Panc1 (cell line): ENCODE results near the gene B3GAT3. TPM values are rescaled to one million over a fixed set of nuclear protein-coding genes. Genes with fewer than 3 reads are reported as not detected.

Experiments used
- ATAC-seq: fragments of 200-7000 bp; cut with Tn5 transposase; 2 replicates; pipeline ENCODE4 v1.9.1; 2020; ENCODE audit warnings: mild to moderate bottlenecking, moderate library complexity
- Bru-seq: library from RNA; stranded (reverse); fragments of 400-500 nt; gene quantifications from one replicate; lab custom pipeline; 2021; lab: Mats Ljungman, UMichigan
- BruChase-seq, 2 experiments: library from RNA; stranded (reverse); fragments of 400-500 nt; gene quantifications; one replicate each; lab custom pipeline; 2021; lab: Mats Ljungman, UMichigan
- BruUV-seq: library from RNA; stranded (reverse); fragments of 400-500 nt; replicated peaks from 2 replicates; lab custom pipeline; 2021; lab: Mats Ljungman, UMichigan
- CTCF ChIA-PET: fragments of 300-600 bp; sonication (Branson Sonifier 250); formaldehyde crosslinking; loops from one replicate; lab custom pipeline; 2022; ENCODE audit warnings: antibody characterized with exemption; lab: Charles Lee
- POLR2A ChIA-PET: fragments of 300-600 bp; sonication (Branson Sonifier 250); formaldehyde crosslinking; loops from one replicate; lab custom pipeline; 2022; ENCODE audit warnings: antibody characterized with exemption; lab: Charles Lee
- DNase-seq: peaks from one replicate; pipeline ENCODE4 v3.0.0-alpha.2; 2010; ENCODE audit warnings: low read depth, low spot score
- H3K27ac ChIP-seq: 2 replicates; pipeline ENCODE4 v1.5.1; 2011; ENCODE audit warnings: mild to moderate bottlenecking, low read length, inconsistent platforms
- H3K27me3 ChIP-seq: fragments of 200-500 bp; sonication (Bioruptor generic); 2 replicates; pipeline ENCODE4 v1.6.0; 2014; ENCODE audit warnings: low read length, inconsistent platforms; ENCODE audit not compliant: control insufficient read depth, insufficient read depth
- H3K36me3 ChIP-seq: fragments of 200-500 bp; sonication (Bioruptor generic); 2 replicates; pipeline ENCODE4 v1.5.1; 2014; ENCODE audit warnings: inconsistent platforms, mild to moderate bottlenecking, low read length, moderate library complexity; ENCODE audit not compliant: control insufficient read depth, insufficient read depth
- H3K4me1 ChIP-seq: 2 replicates; pipeline ENCODE4 v1.5.1; 2011; ENCODE audit warnings: inconsistent platforms, mild to moderate bottlenecking, low read length, moderate library complexity; ENCODE audit not compliant: control insufficient read depth, insufficient read depth
- H3K4me3 ChIP-seq, 2 experiments: 2 replicates each; pipeline ENCODE4 v1.5.1; 2011 to 2012; ENCODE audit warnings: low read depth in 2 of 2, low read length in 2 of 2, mild to moderate bottlenecking in 2 of 2, inconsistent platforms in 1 of 2, moderate library complexity in 1 of 2
- H3K9me3 ChIP-seq: fragments of 200-500 bp; sonication (Bioruptor generic); 2 replicates; pipeline ENCODE4 v1.5.1; 2014; ENCODE audit warnings: low read depth, mild to moderate bottlenecking, inconsistent platforms, low read length, moderate library complexity; ENCODE audit not compliant: control insufficient read depth, insufficient read depth
- POLR2AphosphoS5 ChIP-seq: IDR thresholded peaks from 2 replicates; pipeline ENCODE4 v1.6.1; 2012; ENCODE audit warnings: mild to moderate bottlenecking, low read depth, low read length, moderate library complexity
- SIN3A ChIP-seq: IDR thresholded peaks from 2 replicates; pipeline ENCODE4 v1.6.1; 2012; ENCODE audit warnings: low read depth, mild to moderate bottlenecking, low read length, moderate library complexity, borderline replicate concordance; ENCODE audit not compliant: insufficient read depth
- TCF7L2 ChIP-seq: IDR thresholded peaks from 2 replicates; pipeline ENCODE4 v1.6.1; 2011; ENCODE audit warnings: mild to moderate bottlenecking, low read depth, low read length, inconsistent platforms
- in situ Hi-C: cut with HindIII; loops from 2 replicates; pipeline ENCODE4 v1.10.0; 2016; ENCODE audit warnings: low sequenced_read_pairs, low pct_unique_long_range_greater_than_20kb
- intact Hi-C: fragments of 100-400 bp; cut with micrococcal nuclease; formaldehyde crosslinking; loops from one replicate; pipeline ENCODE4 v1.10.0; 2022; ENCODE audit not compliant: unreplicated experiment
- long read RNA-seq: library from polyadenylated mRNA; unstranded; transcript quantifications from one replicate; pipeline ENCODE4 v2.0.0, GENCODE V29; 2021; ENCODE audit not compliant: unreplicated experiment
- polyA plus RNA-seq: library from polyadenylated mRNA; unstranded; fragments of >200 nt; gene quantifications from one replicate; pipeline ENCODE4 v1.2.1, GENCODE V29; 2012; ENCODE audit warnings: missing spikeins; ENCODE audit not compliant: insufficient read length
- total RNA-seq: library from RNA; stranded (reverse); gene quantifications from one replicate; pipeline ENCODE4 v1.2.1, GENCODE V29; 2021; ENCODE audit not compliant: unreplicated experiment
- TF ChIP-seq, protein P1 (sequence below): fragments of 450-650 bp; IDR thresholded peaks from 2 replicates; pipeline ENCODE4 v1.5.1; 2017; ENCODE audit warnings: mild to moderate bottlenecking
- TF ChIP-seq, protein P2 (sequence below), 2 experiments: IDR thresholded peaks; 2 replicates each; pipeline ENCODE4 v1.6.1; 2011 to 2012; ENCODE audit warnings: low read depth in 2 of 2, control low read depth in 1 of 2, low read length in 1 of 2, mild to moderate bottlenecking in 1 of 2, moderate library complexity in 1 of 2; ENCODE audit not compliant: insufficient read depth in 1 of 2

B3GAT3 gene
- 68.2 TPM for total RNA-seq
- polyA plus RNA-seq, result 82.8 TPM
- Bru-seq, nascent RNA, result percentile 78 among the genes with signal in this experiment
- BruChase-seq, experiment 1, labeled RNA remaining after a 2-hour chase, result percentile 86 among the genes with signal in this experiment
- BruChase-seq, experiment 2, labeled RNA remaining after a 6-hour chase, result percentile 89 among the genes with signal in this experiment
- long read RNA-seq, transcript B3GAT3-205 (5 exons, 1,120 nt), result minor isoform, 10 of 118 reads
- long read RNA-seq, transcript B3GAT3-201 (5 exons, 1,641 nt), result major isoform, 51 of 118 reads
- long read RNA-seq, partial matches to known transcripts, result 11 of 118 reads
- long read RNA-seq, other reads (novel, unspliced or antisense), result 44 of 118 reads

DNA sequence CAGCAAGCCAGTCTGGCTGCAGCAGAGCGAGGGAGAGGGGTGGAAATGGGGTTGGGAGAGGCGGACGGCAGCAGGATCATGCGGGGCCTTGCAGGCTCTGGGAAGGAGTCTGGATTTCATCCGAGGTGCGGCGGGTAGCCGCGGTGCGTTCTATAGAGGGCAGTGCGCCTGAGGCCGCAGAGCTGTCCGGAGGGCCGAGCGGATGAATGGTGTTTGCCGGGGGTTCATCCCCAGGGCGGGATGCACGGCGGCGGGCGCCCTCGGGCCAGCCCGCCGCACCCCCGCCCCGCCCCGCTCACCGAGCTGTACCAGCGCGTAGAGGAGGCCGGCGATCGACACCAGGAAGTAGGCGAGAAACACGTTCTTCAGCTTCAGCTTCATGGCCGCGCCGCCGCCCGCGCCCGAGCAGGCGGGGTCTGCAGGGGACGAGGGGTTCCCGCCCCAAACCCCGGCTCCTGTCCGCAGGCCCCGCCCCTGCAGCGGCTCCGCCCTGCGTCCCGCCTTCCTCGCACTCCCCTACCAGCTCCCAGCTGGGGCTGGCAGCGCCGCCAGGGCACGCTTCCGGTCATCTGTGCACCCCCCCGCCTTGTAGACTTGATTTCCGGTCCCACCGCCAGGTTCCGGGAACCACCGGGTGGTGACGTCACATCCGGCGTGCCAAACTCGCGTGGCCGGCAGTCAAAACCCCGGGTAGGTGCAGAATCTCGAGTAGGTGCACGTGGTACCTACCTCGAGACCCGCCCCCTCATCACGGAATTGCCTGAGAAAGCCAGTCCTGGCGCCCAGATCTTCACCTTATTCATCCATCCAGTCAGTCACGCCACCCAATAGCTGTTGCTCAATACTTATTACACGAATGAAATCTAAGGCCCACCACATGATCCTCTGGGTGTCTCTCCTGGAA lies at the start of gene B3GAT3:
Gene B3GAT3, minus strand, starts transcription at position 420 of the 904 bp plus-strand sequence. Its CDS starts 39 bp downstream, at position 381.
- intact Hi-C loops, result no loop called here
- no TSS peak for BruUV-seq
- Histone ChIP-seq H3K9me3 (no peaks in the 10 kb centered on the region), H3K4me3 (peak within 1 kb of the TSS; percentile 81 to 94), H3K27ac (peak within 1 kb of the TSS; percentile 98), H3K4me1 (peaks cover 14% of the 10 kb centered on the region), H3K27me3 (no peaks in the 10 kb centered on the region), H3K36me3 (peaks cover 8% of the 10 kb centered on the region; the same call in 1 of the 2 replicates)
- DNase-seq (peak; percentile 85), ATAC-seq (peak; percentile 99)
- ChIA-PET POLR2A (interaction anchor here (0.6 to 0.8 kb wide), 6 partner anchors 22 to 79 kb away, joined by 3 to 14 read pairs (median 4); no protein-coding TSS in a partner anchor), CTCF (interaction anchor here (0.7 kb wide), 1 partner anchor 229 kb away, joined by 3 read pairs; no protein-coding TSS in a partner anchor)
- TF ChIP-seq SIN3A (peak; percentile 60; the same call in 1 of the 2 replicates), TCF7L2 (no peak), POLR2AphosphoS5 (peak; percentile 91)
- TF ChIP-seq, protein P1, sequence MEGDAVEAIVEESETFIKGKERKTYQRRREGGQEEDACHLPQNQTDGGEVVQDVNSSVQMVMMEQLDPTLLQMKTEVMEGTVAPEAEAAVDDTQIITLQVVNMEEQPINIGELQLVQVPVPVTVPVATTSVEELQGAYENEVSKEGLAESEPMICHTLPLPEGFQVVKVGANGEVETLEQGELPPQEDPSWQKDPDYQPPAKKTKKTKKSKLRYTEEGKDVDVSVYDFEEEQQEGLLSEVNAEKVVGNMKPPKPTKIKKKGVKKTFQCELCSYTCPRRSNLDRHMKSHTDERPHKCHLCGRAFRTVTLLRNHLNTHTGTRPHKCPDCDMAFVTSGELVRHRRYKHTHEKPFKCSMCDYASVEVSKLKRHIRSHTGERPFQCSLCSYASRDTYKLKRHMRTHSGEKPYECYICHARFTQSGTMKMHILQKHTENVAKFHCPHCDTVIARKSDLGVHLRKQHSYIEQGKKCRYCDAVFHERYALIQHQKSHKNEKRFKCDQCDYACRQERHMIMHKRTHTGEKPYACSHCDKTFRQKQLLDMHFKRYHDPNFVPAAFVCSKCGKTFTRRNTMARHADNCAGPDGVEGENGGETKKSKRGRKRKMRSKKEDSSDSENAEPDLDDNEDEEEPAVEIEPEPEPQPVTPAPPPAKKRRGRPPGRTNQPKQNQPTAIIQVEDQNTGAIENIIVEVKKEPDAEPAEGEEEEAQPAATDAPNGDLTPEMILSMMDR, result no peak
- in situ Hi-C loops, result no loop called here

DNA sequence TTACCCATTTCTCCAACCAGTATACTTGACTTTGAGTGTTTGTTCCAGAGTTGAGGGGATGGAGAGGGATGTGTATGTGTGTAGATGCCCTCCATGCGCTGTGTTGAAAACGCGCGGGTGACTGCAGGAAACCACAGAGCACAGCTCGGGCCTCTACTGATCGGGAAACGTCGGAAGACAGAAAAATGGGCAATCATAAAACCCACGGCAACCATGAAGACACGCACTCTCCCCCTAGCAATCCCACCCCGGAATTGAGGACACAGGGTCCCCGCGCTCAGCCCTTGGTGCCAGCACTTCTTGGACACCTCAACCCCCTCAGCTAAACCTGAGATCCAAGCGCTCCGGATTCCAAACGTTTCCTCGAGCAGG lies 49.4 kb upstream of the B3GAT3 start:
- intact Hi-C loops (no loop called here), in situ Hi-C loops (no loop called here)
- peaks cover 2% of the 10 kb centered on the region; the same call in 1 of the 2 replicates for H3K36me3 ChIP-seq
- DNase-seq (no peak), ATAC-seq (peak; percentile 29)
- POLR2A ChIA-PET, result interaction anchor here (0.7 kb wide), 1 partner anchor 288 kb away, joined by 3 read pairs; no protein-coding TSS in a partner anchor
- peak overlapping the region; percentile 93 for H3K27ac ChIP-seq
- H3K4me1 ChIP-seq, result peaks cover 33% of the 10 kb centered on the region
- no TSS peak for BruUV-seq
- no peaks in the 10 kb centered on the region for H3K27me3 ChIP-seq
- peak overlapping the region; percentile 78 to 89 for H3K4me3 ChIP-seq
- CTCF ChIA-PET, result interaction anchor here (0.6 kb wide), 1 partner anchor 107 kb away, joined by 5 read pairs; no protein-coding TSS in a partner anchor
- H3K9me3 ChIP-seq, result no peaks in the 10 kb centered on the region
- no peak for TF ChIP-seq TCF7L2
- 0 out of 2 replicates have a peak, but pooled peaks have one; percentile 35 for TF ChIP-seq SIN3A

DNA sequence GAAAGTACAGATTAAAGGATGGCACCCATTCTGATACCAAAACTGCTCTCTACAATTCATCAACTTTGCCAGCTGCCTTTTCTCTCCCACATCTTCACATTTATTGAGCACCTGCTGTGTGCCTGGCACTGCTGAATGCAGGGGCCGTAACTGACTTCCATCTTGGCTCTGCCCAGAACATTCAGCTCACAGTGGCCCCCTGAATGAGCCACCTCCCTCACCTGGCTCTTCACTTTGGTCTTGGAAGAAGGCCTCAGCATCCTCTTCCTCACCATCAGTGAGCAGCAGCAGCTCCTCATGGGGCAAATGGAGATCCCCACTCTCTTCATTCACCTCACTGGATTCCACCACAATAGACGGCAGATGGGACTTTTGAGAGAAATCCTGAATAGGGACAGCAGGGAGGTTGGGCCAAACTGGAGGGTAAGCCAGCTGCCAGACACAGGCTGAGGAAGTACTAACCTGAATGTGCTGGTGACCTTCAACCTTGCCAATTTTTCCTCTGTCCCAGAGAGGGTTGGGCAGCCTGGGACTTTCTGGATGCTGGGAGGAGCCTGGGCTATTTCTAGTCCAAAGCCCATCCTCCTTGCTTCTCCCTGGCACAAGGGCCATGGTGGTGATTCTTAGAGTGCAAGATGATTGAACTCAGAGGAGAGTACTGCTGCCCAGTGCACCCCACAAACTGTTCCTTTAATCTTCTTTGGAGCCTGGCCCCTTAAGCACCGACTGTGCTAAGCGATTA lies 47.8 kb upstream of the B3GAT3 start:
- Histone ChIP-seq H3K4me3 (peak overlapping the region; percentile 78 to 89), H3K27me3 (no peaks in the 10 kb centered on the region), H3K9me3 (no peaks in the 10 kb centered on the region), H3K36me3 (peaks cover 3% of the 10 kb centered on the region; the same call in 1 of the 2 replicates), H3K27ac (peak overlapping the region; percentile 82), H3K4me1 (peaks cover 33% of the 10 kb centered on the region)
- BruUV-seq, result no TSS peak
- POLR2A ChIA-PET, result interaction anchor here (0.6 to 0.7 kb wide), 5 partner anchors 18 to 695 kb away, joined by 3 to 6 read pairs (median 4); partner anchors contain the start of gene POLR2G
- TF ChIP-seq, protein P2, sequence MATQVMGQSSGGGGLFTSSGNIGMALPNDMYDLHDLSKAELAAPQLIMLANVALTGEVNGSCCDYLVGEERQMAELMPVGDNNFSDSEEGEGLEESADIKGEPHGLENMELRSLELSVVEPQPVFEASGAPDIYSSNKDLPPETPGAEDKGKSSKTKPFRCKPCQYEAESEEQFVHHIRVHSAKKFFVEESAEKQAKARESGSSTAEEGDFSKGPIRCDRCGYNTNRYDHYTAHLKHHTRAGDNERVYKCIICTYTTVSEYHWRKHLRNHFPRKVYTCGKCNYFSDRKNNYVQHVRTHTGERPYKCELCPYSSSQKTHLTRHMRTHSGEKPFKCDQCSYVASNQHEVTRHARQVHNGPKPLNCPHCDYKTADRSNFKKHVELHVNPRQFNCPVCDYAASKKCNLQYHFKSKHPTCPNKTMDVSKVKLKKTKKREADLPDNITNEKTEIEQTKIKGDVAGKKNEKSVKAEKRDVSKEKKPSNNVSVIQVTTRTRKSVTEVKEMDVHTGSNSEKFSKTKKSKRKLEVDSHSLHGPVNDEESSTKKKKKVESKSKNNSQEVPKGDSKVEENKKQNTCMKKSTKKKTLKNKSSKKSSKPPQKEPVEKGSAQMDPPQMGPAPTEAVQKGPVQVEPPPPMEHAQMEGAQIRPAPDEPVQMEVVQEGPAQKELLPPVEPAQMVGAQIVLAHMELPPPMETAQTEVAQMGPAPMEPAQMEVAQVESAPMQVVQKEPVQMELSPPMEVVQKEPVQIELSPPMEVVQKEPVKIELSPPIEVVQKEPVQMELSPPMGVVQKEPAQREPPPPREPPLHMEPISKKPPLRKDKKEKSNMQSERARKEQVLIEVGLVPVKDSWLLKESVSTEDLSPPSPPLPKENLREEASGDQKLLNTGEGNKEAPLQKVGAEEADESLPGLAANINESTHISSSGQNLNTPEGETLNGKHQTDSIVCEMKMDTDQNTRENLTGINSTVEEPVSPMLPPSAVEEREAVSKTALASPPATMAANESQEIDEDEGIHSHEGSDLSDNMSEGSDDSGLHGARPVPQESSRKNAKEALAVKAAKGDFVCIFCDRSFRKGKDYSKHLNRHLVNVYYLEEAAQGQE (IDR thresholded peaks at IDR 0.05; ENCODE audit: insufficient read depth in 1 of 2, low read depth in 2 of 2, low read length in 1 of 2), result no peak
- TF ChIP-seq POLR2AphosphoS5, result no peak
- ATAC-seq (peak; percentile 7), DNase-seq (no peak)
- intact Hi-C loops, result no loop called here
- in situ Hi-C loops, result no loop called here
- CTCF ChIA-PET, result no interaction called here
